Measurements from ENCODE around the gene SARNP.

DNA sequence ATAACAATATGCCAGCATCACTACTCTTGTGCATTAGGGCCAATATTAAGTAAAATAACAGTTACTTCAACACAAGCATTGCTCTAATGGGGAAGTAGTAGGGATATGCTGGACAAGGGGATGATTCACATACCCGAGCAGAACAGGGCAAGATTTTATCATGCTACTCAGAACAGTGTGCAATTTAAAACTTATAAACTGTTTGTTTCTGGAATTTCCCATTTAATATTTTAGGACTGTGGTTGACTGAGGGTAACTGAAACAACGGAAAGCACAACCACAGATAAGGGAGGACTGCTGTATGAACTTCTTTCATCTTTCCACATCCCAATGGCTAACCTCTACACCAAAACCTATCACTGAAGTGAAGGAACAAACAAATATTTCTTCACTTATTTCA lies 36.8 kb downstream of the SARNP start:
- TF ChIP-seq POLR2A (IDR thresholded peaks at IDR 0.05; ENCODE audit: low read depth, low read length) (no peak), TAF1 (IDR thresholded peaks at IDR 0.05; ENCODE audit: low read depth, low read length) (no peak), POLR2AphosphoS5 (IDR thresholded peaks at IDR 0.05; ENCODE audit: low read depth, low read length) (no peak), PAX5 (IDR thresholded peaks at IDR 0.05; ENCODE audit: insufficient read depth, low read length, severe bottlenecking) (no peak), SPI1 (IDR thresholded peaks at IDR 0.05; ENCODE audit: low read depth, low read length) (no peak), POU2F2 (IDR thresholded peaks at IDR 0.05; ENCODE audit: low read depth, low read length) (no peak)
